ENCODE results near the gene SASS6.

Gene SASS6

GRCh38 chr1:100053727-100054126, 79.0 kb downstream of the SASS6 start:
- H3K27ac ChIP-seq (ENCODE audit: low read depth, low read length): no peak overlapping the region
- H3K79me2 ChIP-seq (ENCODE audit: control insufficient read depth, insufficient read depth, low read length, poor library complexity): peaks cover 2% of the 10 kb centered on the region
- H4K12ac ChIP-seq (ENCODE audit: low read depth, low read length): no peak overlapping the region
- H3K79me1 ChIP-seq (ENCODE audit: low read length): no peaks in the 10 kb centered on the region
- no peak overlapping the region for H3K4me2 ChIP-seq (ENCODE audit: low read length)
- peaks cover 0 to 4% of the 10 kb centered on the region in 2 experiments for H3K4me1 ChIP-seq (ENCODE audit: control insufficient read depth in 1 of 2, insufficient read depth in 2 of 2, low read length in 2 of 2)
- H2BK12ac ChIP-seq (ENCODE audit: low read length): no peak overlapping the region
- H2AK5ac ChIP-seq (ENCODE audit: low read length): no peak overlapping the region
- H4K91ac ChIP-seq (ENCODE audit: low read depth, low read length): no peak overlapping the region
- H3K4ac ChIP-seq (ENCODE audit: low read depth, low read length): no peak overlapping the region
- no CpG with 5 or more reads among the region's 4 CpGs for WGBS (ENCODE audit: extremely low coverage, insufficient coverage, insufficient read length)
- no peak for DNase-seq
- no peaks in the 10 kb centered on the region for H3K9me3 ChIP-seq (ENCODE audit: insufficient read depth, low read depth, low read length)
- no peak overlapping the region for H4K8ac ChIP-seq (ENCODE audit: low read depth, low read length)
- H3K23ac ChIP-seq (ENCODE audit: low read length): no peak overlapping the region
- no peak overlapping the region for H2AFZ ChIP-seq (ENCODE audit: insufficient read depth, low read length, poor library complexity)
- H2BK5ac ChIP-seq (ENCODE audit: low read depth, low read length, poor library complexity): no peak overlapping the region
- H3K9ac ChIP-seq (ENCODE audit: low read length): no peak overlapping the region
- no peak overlapping the region for H3K4me3 ChIP-seq (ENCODE audit: low read depth, low read length)
- peaks cover 0 to 6% of the 10 kb centered on the region in 2 experiments for H3K36me3 ChIP-seq (ENCODE audit: control insufficient read depth in 1 of 2, insufficient read depth in 2 of 2, low read length in 2 of 2)
- no peak overlapping the region for H2BK120ac ChIP-seq (ENCODE audit: insufficient read depth, low read length, poor library complexity)
- H3K18ac ChIP-seq (ENCODE audit: low read length): no peak overlapping the region
- H3K27me3 ChIP-seq (ENCODE audit: insufficient read depth, low read length): no peaks in the 10 kb centered on the region
- no peak overlapping the region for H3K14ac ChIP-seq (ENCODE audit: low read length)

GRCh38 chr1:100053119-100053518, 79.6 kb downstream of the SASS6 start:
- Histone ChIP-seq H3K27ac (ENCODE audit: low read depth, low read length) (no peak overlapping the region), H3K4ac (ENCODE audit: low read depth, low read length) (no peak overlapping the region), H2BK12ac (ENCODE audit: low read length) (no peak overlapping the region), H3K9me3 (ENCODE audit: insufficient read depth, low read depth, low read length) (no peaks in the 10 kb centered on the region), H3K18ac (ENCODE audit: low read length) (no peak overlapping the region), H2AK5ac (ENCODE audit: low read length) (no peak overlapping the region), H3K14ac (ENCODE audit: low read length) (no peak overlapping the region), H2BK5ac (ENCODE audit: low read depth, low read length, poor library complexity) (no peak overlapping the region), H2BK120ac (ENCODE audit: insufficient read depth, low read length, poor library complexity) (no peak overlapping the region), H4K12ac (ENCODE audit: low read depth, low read length) (no peak overlapping the region), H3K9ac (ENCODE audit: low read length) (no peak overlapping the region), H3K4me1 (ENCODE audit: control insufficient read depth in 1 of 2, insufficient read depth in 2 of 2, low read length in 2 of 2) (peaks cover 0 to 4% of the 10 kb centered on the region in 2 experiments), H4K8ac (ENCODE audit: low read depth, low read length) (no peak overlapping the region), H3K4me2 (ENCODE audit: low read length) (no peak overlapping the region), H3K79me1 (ENCODE audit: low read length) (no peaks in the 10 kb centered on the region), H3K79me2 (ENCODE audit: control insufficient read depth, insufficient read depth, low read length, poor library complexity) (peaks cover 2% of the 10 kb centered on the region), H3K27me3 (ENCODE audit: insufficient read depth, low read length) (no peaks in the 10 kb centered on the region), H3K23ac (ENCODE audit: low read length) (no peak overlapping the region), H4K91ac (ENCODE audit: low read depth, low read length) (no peak overlapping the region), H2AFZ (ENCODE audit: insufficient read depth, low read length, poor library complexity) (no peak overlapping the region), H3K4me3 (ENCODE audit: low read depth, low read length) (no peak overlapping the region), H3K36me3 (ENCODE audit: control insufficient read depth in 1 of 2, insufficient read depth in 2 of 2, low read length in 2 of 2) (peaks cover 0 to 6% of the 10 kb centered on the region in 2 experiments)
- no peak for DNase-seq

GRCh38 chr1:100051893-100052292, 80.8 kb downstream of the SASS6 start:
- peak; percentile 59 to 82 for DNase-seq
- Histone ChIP-seq H2BK5ac (ENCODE audit: low read depth, low read length, poor library complexity) (no peak overlapping the region), H2AK5ac (ENCODE audit: low read length) (no peak overlapping the region), H3K18ac (ENCODE audit: low read length) (no peak overlapping the region), H4K12ac (ENCODE audit: low read depth, low read length) (no peak overlapping the region), H3K79me2 (ENCODE audit: control insufficient read depth, insufficient read depth, low read length, poor library complexity) (peaks cover 2% of the 10 kb centered on the region), H3K23ac (ENCODE audit: low read length) (no peak overlapping the region), H4K91ac (ENCODE audit: low read depth, low read length) (no peak overlapping the region), H2BK120ac (ENCODE audit: insufficient read depth, low read length, poor library complexity) (no peak overlapping the region), H2BK12ac (ENCODE audit: low read length) (no peak overlapping the region), H3K4me2 (ENCODE audit: low read length) (no peak overlapping the region), H3K4ac (ENCODE audit: low read depth, low read length) (no peak overlapping the region), H4K8ac (ENCODE audit: low read depth, low read length) (no peak overlapping the region), H3K36me3 (ENCODE audit: control insufficient read depth in 1 of 2, insufficient read depth in 2 of 2, low read length in 2 of 2) (peaks cover 0 to 6% of the 10 kb centered on the region in 2 experiments), H3K9ac (ENCODE audit: low read length) (no peak overlapping the region), H3K27ac (ENCODE audit: low read depth, low read length) (no peak overlapping the region), H3K14ac (ENCODE audit: low read length) (no peak overlapping the region), H3K9me3 (ENCODE audit: insufficient read depth, low read depth, low read length) (no peaks in the 10 kb centered on the region), H3K79me1 (ENCODE audit: low read length) (no peaks in the 10 kb centered on the region), H3K4me1 (ENCODE audit: control insufficient read depth in 1 of 2, insufficient read depth in 2 of 2, low read length in 2 of 2) (peaks cover 0 to 4% of the 10 kb centered on the region in 2 experiments), H2AFZ (ENCODE audit: insufficient read depth, low read length, poor library complexity) (no peak overlapping the region), H3K4me3 (ENCODE audit: low read depth, low read length) (no peak overlapping the region), H3K27me3 (ENCODE audit: insufficient read depth, low read length) (no peaks in the 10 kb centered on the region)
- no CpG with 5 or more reads among the region's 1 CpG for WGBS (ENCODE audit: extremely low coverage, insufficient coverage, insufficient read length)

- Histone ChIP-seq H2BK5ac (ENCODE audit: low read depth, low read length, poor library complexity) (no peak overlapping the region), H3K14ac (ENCODE audit: low read length) (no peak overlapping the region), H3K4ac (ENCODE audit: low read depth, low read length) (no peak overlapping the region), H4K12ac (ENCODE audit: low read depth, low read length) (no peak overlapping the region), H3K4me3 (ENCODE audit: low read depth, low read length) (no peak overlapping the region), H3K9ac (ENCODE audit: low read length) (no peak overlapping the region), H3K36me3 (ENCODE audit: control insufficient read depth in 1 of 2, insufficient read depth in 2 of 2, low read length in 2 of 2) (peaks cover 0 to 6% of the 10 kb centered on the region in 2 experiments), H3K18ac (ENCODE audit: low read length) (no peak overlapping the region), H3K79me2 (ENCODE audit: control insufficient read depth, insufficient read depth, low read length, poor library complexity) (peaks cover 2% of the 10 kb centered on the region), H3K27ac (ENCODE audit: low read depth, low read length) (no peak overlapping the region), H3K4me1 (ENCODE audit: control insufficient read depth in 1 of 2, insufficient read depth in 2 of 2, low read length in 2 of 2) (peaks cover 0 to 4% of the 10 kb centered on the region in 2 experiments), H2BK120ac (ENCODE audit: insufficient read depth, low read length, poor library complexity) (no peak overlapping the region), H2BK12ac (ENCODE audit: low read length) (no peak overlapping the region), H2AK5ac (ENCODE audit: low read length) (no peak overlapping the region), H3K27me3 (ENCODE audit: insufficient read depth, low read length) (no peaks in the 10 kb centered on the region), H2AFZ (ENCODE audit: insufficient read depth, low read length, poor library complexity) (no peak overlapping the region), H3K79me1 (ENCODE audit: low read length) (no peaks in the 10 kb centered on the region), H4K8ac (ENCODE audit: low read depth, low read length) (no peak overlapping the region), H4K91ac (ENCODE audit: low read depth, low read length) (no peak overlapping the region), H3K9me3 (ENCODE audit: insufficient read depth, low read depth, low read length) (no peaks in the 10 kb centered on the region), H3K4me2 (ENCODE audit: low read length) (no peak overlapping the region), H3K23ac (ENCODE audit: low read length) (no peak overlapping the region)
- peak in 1 of 2 donors; percentile 28 for DNase-seq
- WGBS (ENCODE audit: extremely low coverage, insufficient coverage, insufficient read length): no CpG with 5 or more reads among the region's 4 CpGs
Measured at GRCh38 chr1:100051401-100051800, 81.3 kb downstream of the SASS6 start.
